HEK293T (cell line): Measurements from ENCODE around the gene SH3GLB1.

Source experiments
- CTCF ChIA-PET: fragments of 350-600 bp; formaldehyde crosslinking; extraction: SDS; loops from one replicate; lab custom pipeline; 2021; ENCODE audit warnings: antibody characterized with exemption, inconsistent platforms; lab: Yijun Ruan, JAX
- POLR2A ChIA-PET: fragments of 350-600 bp; formaldehyde crosslinking; extraction: SDS; loops from one replicate; lab custom pipeline; 2020; ENCODE audit warnings: antibody characterized with exemption, inconsistent platforms; lab: Yijun Ruan, JAX
- DNase-seq: peaks from one replicate; pipeline ENCODE4 v3.0.0; 2012; ENCODE audit warnings: mixed read lengths; ENCODE audit errors: extremely low spot score
- ARNT ChIP-seq: fragments of 450-650 bp; IDR thresholded peaks from 2 replicates; pipeline ENCODE4 v1.6.1; 2017; ENCODE audit warnings: mild to moderate bottlenecking
- BHLHE40 ChIP-seq: fragments of 450-650 bp; IDR thresholded peaks from 2 replicates; pipeline ENCODE4 v1.6.1; 2016; ENCODE audit warnings: mild to moderate bottlenecking, moderate library complexity, borderline replicate concordance
- CTBP1 ChIP-seq: fragments of 450-650 bp; IDR thresholded peaks from 2 replicates; pipeline ENCODE4 v1.6.1; 2016; ENCODE audit warnings: borderline replicate concordance
- ELF4 ChIP-seq: fragments of 450-650 bp; IDR thresholded peaks from 2 replicates; pipeline ENCODE4 v1.6.1; 2017; ENCODE audit warnings: antibody characterized with exemption
- FOXA1 ChIP-seq: fragments of 450-650 bp; IDR thresholded peaks from 2 replicates; pipeline ENCODE4 v1.6.1; 2016; ENCODE audit warnings: mild to moderate bottlenecking
- FOXK2 ChIP-seq: fragments of 450-650 bp; IDR thresholded peaks from 2 replicates; pipeline ENCODE4 v1.6.1; 2016; ENCODE audit warnings: mild to moderate bottlenecking
- FOXM1 ChIP-seq: fragments of 450-650 bp; IDR thresholded peaks from 2 replicates; pipeline ENCODE4 v1.6.1; 2017; ENCODE audit warnings: mild to moderate bottlenecking, borderline replicate concordance
- HDGF ChIP-seq: fragments of 450-650 bp; IDR thresholded peaks from 2 replicates; pipeline ENCODE4 v1.6.1; 2017; ENCODE audit warnings: antibody characterized with exemption, borderline replicate concordance
- L3MBTL2 ChIP-seq: fragments of 450-650 bp; conservative IDR thresholded peaks from 2 replicates; pipeline ENCODE4 v1.6.1; 2016; ENCODE audit warnings: mild to moderate bottlenecking
- LEF1 ChIP-seq: fragments of 450-650 bp; IDR thresholded peaks from 2 replicates; pipeline ENCODE4 v1.6.1; 2017; ENCODE audit warnings: mild to moderate bottlenecking, borderline replicate concordance
- NFRKB ChIP-seq: fragments of 450-650 bp; IDR thresholded peaks from 2 replicates; pipeline ENCODE4 v1.6.1; 2016; ENCODE audit warnings: mild to moderate bottlenecking, moderate library complexity
- SP1 ChIP-seq: fragments of 450-650 bp; IDR thresholded peaks from 2 replicates; pipeline ENCODE4 v1.6.1; 2017
- SUZ12 ChIP-seq: fragments of 450-650 bp; IDR thresholded peaks from 2 replicates; pipeline ENCODE4 v1.6.1; 2016; ENCODE audit warnings: mild to moderate bottlenecking
- TARDBP ChIP-seq: fragments of 450-650 bp; IDR thresholded peaks from 2 replicates; pipeline ENCODE4 v1.6.1; 2016
- ZNF384 ChIP-seq: fragments of 450-650 bp; IDR thresholded peaks from 2 replicates; pipeline ENCODE4 v1.6.1; 2016
- TF ChIP-seq, protein P1 (sequence below): fragments of 450-650 bp; IDR thresholded peaks from 2 replicates; pipeline ENCODE4 v1.6.1; 2016

The SH3GLB1 gene

DNA sequence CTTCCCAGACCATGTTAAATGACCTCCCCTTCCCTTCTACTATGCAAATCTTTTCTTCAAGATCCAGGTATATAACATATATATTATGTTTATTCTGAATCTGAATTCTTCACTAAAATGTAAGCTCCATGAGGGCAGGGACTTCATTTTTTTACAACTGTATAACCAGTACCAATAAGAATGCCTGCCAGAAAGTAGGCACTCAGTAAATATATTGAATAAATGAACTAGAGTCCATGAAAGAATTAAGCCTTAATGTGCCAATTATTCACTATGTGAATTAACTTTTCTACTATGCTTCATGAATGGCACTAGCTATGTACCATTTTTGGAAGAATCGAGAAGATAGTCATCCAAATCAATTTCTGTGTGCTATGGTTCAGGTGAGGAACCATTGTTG is 60.1 kb downstream of the SH3GLB1 start:
- CTCF ChIA-PET, result no interaction called here
- TF ChIP-seq BHLHE40, result no peak
- no peak for DNase-seq
- POLR2A ChIA-PET, result no interaction called here

DNA sequence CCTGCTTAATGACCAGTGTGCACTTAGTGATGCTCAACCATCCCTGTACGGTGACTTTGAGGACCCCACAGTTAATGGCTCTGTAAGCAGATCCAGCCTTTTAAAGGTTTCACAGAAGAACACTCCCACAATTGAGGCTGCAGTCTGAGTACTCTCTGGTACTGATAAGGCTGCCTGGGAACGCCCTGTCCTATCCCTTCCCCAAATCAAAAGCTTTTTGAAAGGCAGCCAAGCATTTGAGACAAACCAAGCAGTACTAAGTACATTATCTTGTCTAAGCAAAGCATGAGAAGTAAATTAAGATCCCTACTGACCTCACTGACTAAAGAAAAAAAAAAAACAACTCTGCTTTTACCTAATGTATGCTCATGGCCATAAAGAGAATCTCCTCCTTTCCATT is 60.7 kb downstream of the SH3GLB1 start:
- no peak for DNase-seq
- TF ChIP-seq SUZ12 (no peak), FOXK2 (no peak), SP1 (no peak), NFRKB (no peak), CTBP1 (no peak), FOXM1 (no peak), ARNT (no peak), LEF1 (no peak), TARDBP (no peak), ZNF384 (no peak), ELF4 (no peak), HDGF (no peak), L3MBTL2 (no peak), FOXA1 (no peak), BHLHE40 (no peak)
- TF ChIP-seq, protein P1, sequence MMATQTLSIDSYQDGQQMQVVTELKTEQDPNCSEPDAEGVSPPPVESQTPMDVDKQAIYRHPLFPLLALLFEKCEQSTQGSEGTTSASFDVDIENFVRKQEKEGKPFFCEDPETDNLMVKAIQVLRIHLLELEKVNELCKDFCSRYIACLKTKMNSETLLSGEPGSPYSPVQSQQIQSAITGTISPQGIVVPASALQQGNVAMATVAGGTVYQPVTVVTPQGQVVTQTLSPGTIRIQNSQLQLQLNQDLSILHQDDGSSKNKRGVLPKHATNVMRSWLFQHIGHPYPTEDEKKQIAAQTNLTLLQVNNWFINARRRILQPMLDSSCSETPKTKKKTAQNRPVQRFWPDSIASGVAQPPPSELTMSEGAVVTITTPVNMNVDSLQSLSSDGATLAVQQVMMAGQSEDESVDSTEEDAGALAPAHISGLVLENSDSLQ, result no peak
- CTCF ChIA-PET, result no interaction called here
- POLR2A ChIA-PET, result no interaction called here

DNA sequence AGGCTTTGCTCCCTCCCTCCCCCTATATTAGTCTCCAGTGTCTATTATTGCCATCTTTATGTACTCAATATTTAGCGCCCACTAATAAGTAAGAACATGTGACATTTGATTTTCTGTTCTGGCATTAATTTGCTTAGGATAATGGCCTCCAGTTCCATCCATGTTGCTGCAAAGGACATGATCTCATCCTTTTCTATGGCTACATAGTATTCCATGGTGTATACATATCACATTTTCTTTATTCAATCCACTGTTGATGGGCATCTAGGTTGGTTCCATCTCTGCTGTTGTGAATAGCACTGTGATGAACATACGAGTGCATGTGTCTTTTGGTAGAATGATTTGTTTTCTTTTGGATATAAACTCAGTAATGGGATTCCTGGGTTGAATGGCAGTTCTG is 61.3 kb downstream of the SH3GLB1 start:
- CTCF ChIA-PET, result no interaction called here
- no peak for DNase-seq
- no peak for TF ChIP-seq BHLHE40
- no peak for TF ChIP-seq SP1
- no peak for TF ChIP-seq FOXM1
- no peak for TF ChIP-seq CTBP1
- TF ChIP-seq LEF1, result no peak
- TF ChIP-seq, protein P1, result no peak
- no peak for TF ChIP-seq L3MBTL2
- no peak for TF ChIP-seq TARDBP
- TF ChIP-seq ARNT, result no peak
- no peak for TF ChIP-seq HDGF
- TF ChIP-seq FOXK2, result no peak
- TF ChIP-seq SUZ12, result no peak
- TF ChIP-seq NFRKB, result no peak
- no peak for TF ChIP-seq ELF4
- POLR2A ChIA-PET, result no interaction called here

DNA sequence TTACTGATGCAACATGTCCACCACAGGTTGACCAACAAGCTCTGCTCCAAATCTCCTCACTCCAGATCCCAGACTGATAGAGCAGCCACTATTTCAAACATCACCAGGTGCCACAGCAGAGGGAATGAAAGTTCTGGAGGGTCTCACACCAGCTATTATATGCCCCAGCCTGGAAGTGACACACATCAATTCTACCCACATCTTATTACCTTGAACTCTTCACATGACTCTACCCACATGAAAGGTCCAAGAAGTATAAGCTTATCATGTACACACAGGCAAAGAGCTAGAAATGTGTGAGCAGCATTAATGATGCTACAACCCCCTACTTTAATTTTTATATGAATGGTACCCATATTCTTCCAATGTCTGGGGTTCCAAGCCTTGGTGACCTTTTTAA is 64.2 kb downstream of the SH3GLB1 start:
- DNase-seq, result no peak
- no peak for TF ChIP-seq CTBP1
- no peak for TF ChIP-seq TARDBP
- TF ChIP-seq ARNT, result no peak
- TF ChIP-seq HDGF, result no peak
- TF ChIP-seq FOXM1, result no peak
- no peak for TF ChIP-seq ZNF384
- TF ChIP-seq BHLHE40, result no peak
- no peak for TF ChIP-seq SP1
- ChIA-PET CTCF (no interaction called here), POLR2A (no interaction called here)

DNA sequence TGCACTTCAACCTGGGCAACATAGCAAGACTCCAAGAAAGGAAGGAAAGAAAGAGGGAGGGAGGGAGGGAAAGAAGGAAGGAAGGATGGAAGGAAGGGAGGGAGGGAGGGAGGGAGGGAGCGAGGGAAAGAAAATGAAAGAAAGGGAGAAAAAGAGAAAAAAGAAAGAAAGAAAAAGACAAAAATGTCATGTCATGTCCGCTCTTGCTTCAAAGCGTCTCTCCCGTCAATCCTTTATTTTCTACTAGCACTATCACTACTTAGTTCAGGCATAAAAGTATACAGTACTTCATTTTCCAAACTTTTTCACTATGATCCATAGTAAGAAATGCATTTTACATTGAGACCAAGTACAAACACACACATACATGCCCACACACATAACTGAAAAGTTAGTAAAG is 64.7 kb downstream of the SH3GLB1 start:
- DNase-seq, result no peak
- ChIA-PET POLR2A (no interaction called here), CTCF (no interaction called here)
- TF ChIP-seq FOXA1 (no peak), LEF1 (no peak)

DNA sequence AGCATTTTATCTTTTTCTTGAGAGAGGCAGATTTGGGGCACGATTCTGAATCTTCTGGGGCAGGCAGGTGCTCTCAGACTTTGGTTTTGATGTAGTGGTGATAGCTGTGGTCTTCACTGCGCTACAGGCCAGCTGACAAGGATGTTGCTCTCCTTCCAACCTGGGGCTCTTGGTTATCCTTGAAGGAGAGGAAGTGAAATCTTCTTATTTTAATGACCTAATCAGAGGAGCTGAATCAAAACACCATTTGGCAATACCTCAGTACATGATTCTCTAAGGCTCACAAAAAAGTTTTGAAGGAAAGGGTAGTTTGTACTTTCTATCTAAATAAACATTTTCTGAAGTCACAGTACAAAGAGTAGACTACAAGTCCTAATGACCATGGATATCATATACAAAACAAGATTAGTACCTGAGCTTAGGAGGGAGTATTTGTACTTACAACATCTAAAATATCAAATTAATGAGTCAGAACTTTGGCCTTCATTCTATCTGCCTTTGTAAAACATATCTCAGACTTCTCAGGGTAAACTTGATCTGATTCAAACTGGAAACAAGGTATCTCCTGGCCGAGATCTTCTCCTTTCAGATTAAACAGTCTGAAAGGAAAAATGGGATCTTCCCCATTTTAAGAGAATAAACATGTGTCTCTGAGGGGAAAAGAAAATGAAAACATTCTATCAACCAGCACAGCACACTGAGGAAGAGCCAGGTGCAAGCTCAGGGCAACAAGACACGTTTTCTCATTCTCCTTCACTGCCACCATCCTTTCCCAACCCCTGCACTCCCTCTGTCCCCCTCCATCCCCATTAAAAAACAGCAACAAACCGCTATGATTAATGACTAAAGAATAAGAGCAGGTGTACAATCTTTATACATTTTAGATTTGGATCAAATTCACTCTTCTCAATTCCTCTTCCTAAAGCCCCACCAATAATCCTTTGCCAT is 69.2 kb downstream of the SH3GLB1 start:
- TF ChIP-seq FOXA1 (no peak), ELF4 (no peak), LEF1 (no peak), TARDBP (no peak), L3MBTL2 (no peak), ZNF384 (no peak), SUZ12 (no peak), FOXK2 (no peak), ARNT (no peak), NFRKB (no peak), CTBP1 (no peak), SP1 (no peak)
- TF ChIP-seq, protein P1, result no peak
- DNase-seq, result no peak
- ChIA-PET POLR2A (interaction anchor here (0.7 to 1.4 kb wide), 5 partner anchors 14 to 142 kb away, joined by 3 to 4 read pairs (median 3); partner anchors contain the start of gene SH3GLB1), CTCF (interaction anchor here (2.0 kb wide), 1 partner anchor 69 kb away, joined by 6 read pairs; the partner anchor contains the start of gene SH3GLB1)
